GM12801 (cell line): ENCODE measurements around the gene CLDN2.

Experiments used
- CTCF ChIP-seq: IDR thresholded peaks from one replicate; pipeline ENCODE4 v1.5.1; 2011; ENCODE audit warnings: control low read depth; ENCODE audit not compliant: insufficient read length; ENCODE audit errors: extremely low read depth

Gene CLDN2

GRCh38 chrX:106927700-106928099 is 7.5 kb downstream of the CLDN2 start:
- no peak for TF ChIP-seq CTCF

- no peak for TF ChIP-seq CTCF
These were observed 8.0 kb downstream of the CLDN2 start for GRCh38 chrX:106928227-106928626.

GRCh38 chrX:106931831-106932491 is 11.8 kb downstream of the CLDN2 start:
- TF ChIP-seq CTCF: no peak

- TF ChIP-seq CTCF: no peak
These were observed 12.3 kb downstream of the CLDN2 start for GRCh38 chrX:106932492-106932923.

GRCh38 chrX:106932960-106933537 is 12.8 kb downstream of the CLDN2 start:
- TF ChIP-seq CTCF: no peak

- no peak for TF ChIP-seq CTCF
These were observed 13.3 kb downstream of the CLDN2 start for GRCh38 chrX:106933538-106933961.

GRCh38 chrX:106935175-106935574 is 15.0 kb downstream of the CLDN2 start:
- TF ChIP-seq CTCF: no peak

- no peak for TF ChIP-seq CTCF
These were observed 16.0 kb downstream of the CLDN2 start for GRCh38 chrX:106936246-106936645.
